ENCODE data around the gene ARHGAP24. TPM values are rescaled to one million over a fixed set of nuclear protein-coding genes. Genes with fewer than 3 reads are reported as not detected.

ARHGAP24 gene
- total RNA-seq, 1 donor from 2014 or later = 1.5 TPM

GRCh38 chr4:85824166-85824945 lies 349.4 kb downstream of the ARHGAP24 start:
- Mint-ChIP-seq H3K27me3 (ENCODE audit: low read depth) (no peaks in the 10 kb centered on the region), H3K9me3 (no peaks in the 10 kb centered on the region), H3K36me3 (ENCODE audit: low read depth) (no peaks in the 10 kb centered on the region), H3K4me1 (peaks cover 36% of the 10 kb centered on the region), H3K4me3 (no peak overlapping the region), H3K27ac (ENCODE audit: unreplicated experiment) (no peak overlapping the region)
- DNase-seq (ENCODE audit: low read depth, low spot score) = no peak
- TF ChIP-seq CTCF (conservative IDR thresholded peaks at IDR 0.05) = no peak

- no peak overlapping the region for H3K4me3 Mint-ChIP-seq
- H3K9me3 Mint-ChIP-seq = no peaks in the 10 kb centered on the region
- H3K27me3 Mint-ChIP-seq (ENCODE audit: low read depth) = no peaks in the 10 kb centered on the region
- H3K36me3 Mint-ChIP-seq (ENCODE audit: low read depth) = no peaks in the 10 kb centered on the region
- H3K4me1 Mint-ChIP-seq = peaks cover 36% of the 10 kb centered on the region
- peak overlapping the region; percentile 25 for H3K27ac Mint-ChIP-seq (ENCODE audit: unreplicated experiment)
- peak; percentile 5 for DNase-seq (ENCODE audit: low read depth, low spot score)
- TF ChIP-seq CTCF (conservative IDR thresholded peaks at IDR 0.05) = no peak
Measured at GRCh38 chr4:85826060-85826678, 351.2 kb downstream of the ARHGAP24 start.

GRCh38 chr4:85828027-85828890 lies 353.3 kb downstream of the ARHGAP24 start:
- TF ChIP-seq CTCF (conservative IDR thresholded peaks at IDR 0.05) = no peak
- no peak overlapping the region for H3K27ac Mint-ChIP-seq (ENCODE audit: unreplicated experiment)
- no peak for DNase-seq (ENCODE audit: low read depth, low spot score)
- no peak overlapping the region for H3K4me3 Mint-ChIP-seq
- H3K36me3 Mint-ChIP-seq (ENCODE audit: low read depth) = no peaks in the 10 kb centered on the region
- H3K27me3 Mint-ChIP-seq (ENCODE audit: low read depth) = no peaks in the 10 kb centered on the region
- H3K4me1 Mint-ChIP-seq = peaks cover 52% of the 10 kb centered on the region
- no peaks in the 10 kb centered on the region for H3K9me3 Mint-ChIP-seq

GRCh38 chr4:85829276-85830051 lies 354.5 kb downstream of the ARHGAP24 start:
- Mint-ChIP-seq H3K36me3 (ENCODE audit: low read depth) (no peaks in the 10 kb centered on the region), H3K4me1 (peaks cover 51% of the 10 kb centered on the region), H3K27me3 (ENCODE audit: low read depth) (no peaks in the 10 kb centered on the region), H3K27ac (ENCODE audit: unreplicated experiment) (no peak overlapping the region), H3K9me3 (no peaks in the 10 kb centered on the region), H3K4me3 (no peak overlapping the region)
- no peak for DNase-seq (ENCODE audit: low read depth, low spot score)
- no peak for TF ChIP-seq CTCF (conservative IDR thresholded peaks at IDR 0.05)

- peak overlapping the region; percentile 87 for H3K27ac Mint-ChIP-seq (ENCODE audit: unreplicated experiment)
- H3K36me3 Mint-ChIP-seq (ENCODE audit: low read depth) = no peaks in the 10 kb centered on the region
- TF ChIP-seq CTCF (conservative IDR thresholded peaks at IDR 0.05) = no peak
- no peak overlapping the region for H3K4me3 Mint-ChIP-seq
- no peaks in the 10 kb centered on the region for H3K9me3 Mint-ChIP-seq
- no peak for DNase-seq (ENCODE audit: low read depth, low spot score)
- H3K27me3 Mint-ChIP-seq (ENCODE audit: low read depth) = no peaks in the 10 kb centered on the region
- H3K4me1 Mint-ChIP-seq = peaks cover 38% of the 10 kb centered on the region
Measured at GRCh38 chr4:85831647-85832046, 356.7 kb downstream of the ARHGAP24 start.

Data from neural crest cell (in vitro differentiated cells).